Neural cell (in vitro differentiated cells): ENCODE measurements around the gene CEACAM19. TPM values are rescaled to one million over a fixed set of nuclear protein-coding genes. Genes with fewer than 3 reads are reported as not detected.

Source experiments
- H2AFZ ChIP-seq: fragments of 200-600, 300-800 bp; sonication (generic), shearing (Covaris generic); 2 replicates; pipeline ENCODE4 v1.6.0; 2014; ENCODE audit warnings: low read depth, mild to moderate bottlenecking, antibody characterized with exemption, low read length, moderate library complexity
- H3F3A ChIP-seq: fragments of 200-600 bp; shearing (Covaris generic); 2 replicates; pipeline ENCODE4 v1.6.1; 2016; ENCODE audit warnings: mild to moderate bottlenecking, moderate library complexity, mixed read lengths, antibody characterized with exemption, low read length; ENCODE audit not compliant: insufficient read depth, poor library complexity, severe bottlenecking
- H3K27ac ChIP-seq: fragments of 200-600, 300-800 bp; sonication (generic), shearing (Covaris generic); 2 replicates; pipeline ENCODE4 v1.5.1; 2014; ENCODE audit warnings: mild to moderate bottlenecking, low read length, moderate library complexity
- H3K27me3 ChIP-seq: fragments of 300-800, 200-600 bp; sonication (generic), shearing (Covaris generic); 2 replicates; pipeline ENCODE4 v1.6.0; 2014; ENCODE audit warnings: mild to moderate bottlenecking, low read depth, low read length, moderate library complexity; ENCODE audit not compliant: insufficient read depth
- H3K36me3 ChIP-seq: fragments of 300-800, 200-600 bp; sonication (generic), shearing (Covaris generic); 2 replicates; pipeline ENCODE4 v1.5.1; 2014; ENCODE audit warnings: mild to moderate bottlenecking, antibody characterized with exemption, low read length, moderate library complexity; ENCODE audit not compliant: insufficient read depth
- H3K4me2 ChIP-seq: fragments of 300-800, 200-600 bp; sonication (generic), shearing (Covaris generic); 2 replicates; pipeline ENCODE4 v1.6.0; 2014; ENCODE audit warnings: mild to moderate bottlenecking, low read length
- H3K4me3 ChIP-seq: fragments of 300-800, 200-600 bp; sonication (generic), shearing (Covaris generic); 2 replicates; pipeline ENCODE4 v1.5.1; 2014; ENCODE audit warnings: mild to moderate bottlenecking, low read length, moderate library complexity
- H3K79me2 ChIP-seq: fragments of 200-600 bp; shearing (Covaris generic); replicated peaks from 2 replicates; pipeline ENCODE4 v1.6.0; 2014; ENCODE audit warnings: mild to moderate bottlenecking, low read length, moderate library complexity; ENCODE audit not compliant: insufficient read depth
- H3K9ac ChIP-seq: fragments of 300-800, 200-600 bp; sonication (generic), shearing (Covaris generic); 2 replicates; pipeline ENCODE4 v1.6.1; 2016; ENCODE audit warnings: mild to moderate bottlenecking, low read length, mixed read lengths
- H3K9me2 ChIP-seq: fragments of 200-600 bp; shearing (Covaris generic); 2 replicates; pipeline ENCODE4 v1.6.1; 2016; ENCODE audit warnings: mild to moderate bottlenecking, low read length, mixed read lengths; ENCODE audit not compliant: insufficient read depth
- H3K9me3 ChIP-seq: fragments of 200-600, 300-800 bp; sonication (generic), shearing (Covaris generic); 2 replicates; pipeline ENCODE4 v1.6.1; 2016; ENCODE audit warnings: mild to moderate bottlenecking, mixed run types, low read length, moderate library complexity, mixed read lengths
- H4K20me1 ChIP-seq: fragments of 200-600 bp; shearing (Covaris generic); 2 replicates; pipeline ENCODE4 v1.6.1; 2016; ENCODE audit warnings: mild to moderate bottlenecking, mixed run types; ENCODE audit not compliant: insufficient read depth
- EP300 ChIP-seq: fragments of 450-650 bp; conservative IDR thresholded peaks from 2 replicates; pipeline ENCODE4 v1.6.1; 2014; ENCODE audit warnings: antibody characterized with exemption, mild to moderate bottlenecking, moderate library complexity; ENCODE audit not compliant: poor library complexity, severe bottlenecking
- EZH2 ChIP-seq: fragments of 200-600, 300-800 bp; shearing (Covaris generic), sonication (generic); IDR thresholded peaks from 2 replicates; pipeline ENCODE4 v1.6.1; 2014; ENCODE audit warnings: antibody characterized with exemption, low read length, borderline replicate concordance, mild to moderate bottlenecking; ENCODE audit not compliant: insufficient read depth, poor library complexity, severe bottlenecking
- MXI1 ChIP-seq: fragments of 450-650 bp; conservative IDR thresholded peaks from 2 replicates; pipeline ENCODE4 v1.6.1; 2014; ENCODE audit warnings: antibody characterized with exemption, mild to moderate bottlenecking; ENCODE audit not compliant: poor library complexity, severe bottlenecking
- POLR2AphosphoS5 ChIP-seq: IDR thresholded peaks from 2 replicates; pipeline ENCODE4 v1.6.1; 2012
- RAD21 ChIP-seq: fragments of 450-650 bp; conservative IDR thresholded peaks from 2 replicates; pipeline ENCODE4 v1.6.1; 2014; ENCODE audit warnings: antibody characterized with exemption, mild to moderate bottlenecking, moderate library complexity
- SMC3 ChIP-seq: fragments of 450-650 bp; conservative IDR thresholded peaks from 2 replicates; pipeline ENCODE4 v1.6.1; 2014; ENCODE audit warnings: antibody characterized with exemption, mild to moderate bottlenecking, moderate library complexity; ENCODE audit not compliant: poor library complexity
- TAF1 ChIP-seq: IDR thresholded peaks from 2 replicates; pipeline ENCODE4 v1.6.1; 2012; ENCODE audit warnings: low read depth
- polyA plus RNA-seq: library from polyadenylated mRNA; depleted of rRNA; stranded (reverse); fragments of >200 nt; gene quantifications from 2 replicates; pipeline ENCODE4 v1.2.3, GENCODE V29; 2014
- TF ChIP-seq, protein P1 (sequence below): IDR thresholded peaks from 2 replicates; pipeline ENCODE4 v1.6.1; 2012; ENCODE audit warnings: borderline replicate concordance
- TF ChIP-seq, protein P2 (sequence below): fragments of 450-650 bp; IDR thresholded peaks from 2 replicates; pipeline ENCODE4 v1.5.1; 2014; ENCODE audit warnings: antibody characterized with exemption, mild to moderate bottlenecking, moderate library complexity; ENCODE audit not compliant: poor library complexity, severe bottlenecking

CEACAM19 gene
- polyA plus RNA-seq, 1 donor from 2014 or later, result 1.9 TPM

DNA sequence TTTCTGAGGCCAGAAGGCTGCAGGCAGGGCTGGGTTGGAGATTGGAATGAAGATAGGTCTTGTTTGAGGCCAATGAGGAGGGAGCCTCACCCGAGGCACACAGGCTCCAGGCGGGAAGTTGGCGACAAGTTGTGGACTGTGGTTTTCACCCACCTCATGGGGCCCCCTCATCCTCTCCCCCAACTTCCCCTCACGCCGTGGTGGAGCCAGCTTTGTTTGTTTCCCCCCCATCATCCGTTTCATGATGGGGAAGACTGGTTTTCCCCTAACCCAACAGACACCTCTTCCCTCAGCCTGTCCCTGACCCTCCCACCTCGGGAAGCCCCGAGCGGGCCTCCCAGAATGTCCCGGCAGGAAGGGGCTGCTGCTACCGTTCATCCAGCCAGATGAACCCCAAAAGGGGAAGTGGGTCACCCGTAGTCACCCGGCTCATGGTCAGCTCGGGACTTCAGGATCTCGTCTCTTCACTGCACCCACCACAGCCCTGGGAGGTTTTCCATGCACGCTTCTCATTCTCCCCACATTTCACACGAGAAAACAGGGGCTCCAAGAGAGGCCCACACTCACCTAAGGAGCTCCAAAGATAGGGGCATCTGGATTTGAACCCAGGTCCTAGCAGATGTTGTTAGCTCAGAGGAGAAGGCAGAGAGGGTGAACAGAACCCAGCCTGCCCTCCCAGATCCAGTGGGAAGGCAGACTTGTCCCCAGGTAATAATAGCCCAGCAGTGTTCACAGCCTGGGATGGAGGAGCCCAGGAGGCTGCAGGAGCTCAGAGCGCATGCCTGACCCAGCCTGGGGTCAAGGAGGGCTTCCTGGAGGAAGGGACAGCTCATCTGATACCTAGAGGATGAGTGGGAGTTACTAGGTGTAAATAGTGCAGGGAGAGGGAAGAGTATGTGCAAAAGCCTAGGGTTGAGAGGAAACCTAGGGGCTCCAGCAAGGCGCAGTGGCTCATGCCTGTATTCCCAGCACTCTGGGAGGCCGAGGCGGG, 51.1 kb downstream of the CEACAM19 start:
- no peak overlapping the region for H3K27ac ChIP-seq
- no peaks in the 10 kb centered on the region for H3F3A ChIP-seq
- no peak overlapping the region for H3K4me3 ChIP-seq
- no peak overlapping the region for H3K9ac ChIP-seq
- H3K4me2 ChIP-seq, result no peak overlapping the region
- H3K79me2 ChIP-seq, result no peaks in the 10 kb centered on the region
- TF ChIP-seq RAD21 (no peak), MXI1 (no peak), POLR2AphosphoS5 (no peak), EP300 (no peak), TAF1 (no peak), SMC3 (no peak), EZH2 (no peak)
- TF ChIP-seq, protein P1, sequence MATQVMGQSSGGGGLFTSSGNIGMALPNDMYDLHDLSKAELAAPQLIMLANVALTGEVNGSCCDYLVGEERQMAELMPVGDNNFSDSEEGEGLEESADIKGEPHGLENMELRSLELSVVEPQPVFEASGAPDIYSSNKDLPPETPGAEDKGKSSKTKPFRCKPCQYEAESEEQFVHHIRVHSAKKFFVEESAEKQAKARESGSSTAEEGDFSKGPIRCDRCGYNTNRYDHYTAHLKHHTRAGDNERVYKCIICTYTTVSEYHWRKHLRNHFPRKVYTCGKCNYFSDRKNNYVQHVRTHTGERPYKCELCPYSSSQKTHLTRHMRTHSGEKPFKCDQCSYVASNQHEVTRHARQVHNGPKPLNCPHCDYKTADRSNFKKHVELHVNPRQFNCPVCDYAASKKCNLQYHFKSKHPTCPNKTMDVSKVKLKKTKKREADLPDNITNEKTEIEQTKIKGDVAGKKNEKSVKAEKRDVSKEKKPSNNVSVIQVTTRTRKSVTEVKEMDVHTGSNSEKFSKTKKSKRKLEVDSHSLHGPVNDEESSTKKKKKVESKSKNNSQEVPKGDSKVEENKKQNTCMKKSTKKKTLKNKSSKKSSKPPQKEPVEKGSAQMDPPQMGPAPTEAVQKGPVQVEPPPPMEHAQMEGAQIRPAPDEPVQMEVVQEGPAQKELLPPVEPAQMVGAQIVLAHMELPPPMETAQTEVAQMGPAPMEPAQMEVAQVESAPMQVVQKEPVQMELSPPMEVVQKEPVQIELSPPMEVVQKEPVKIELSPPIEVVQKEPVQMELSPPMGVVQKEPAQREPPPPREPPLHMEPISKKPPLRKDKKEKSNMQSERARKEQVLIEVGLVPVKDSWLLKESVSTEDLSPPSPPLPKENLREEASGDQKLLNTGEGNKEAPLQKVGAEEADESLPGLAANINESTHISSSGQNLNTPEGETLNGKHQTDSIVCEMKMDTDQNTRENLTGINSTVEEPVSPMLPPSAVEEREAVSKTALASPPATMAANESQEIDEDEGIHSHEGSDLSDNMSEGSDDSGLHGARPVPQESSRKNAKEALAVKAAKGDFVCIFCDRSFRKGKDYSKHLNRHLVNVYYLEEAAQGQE, result no peak
- TF ChIP-seq, protein P2, sequence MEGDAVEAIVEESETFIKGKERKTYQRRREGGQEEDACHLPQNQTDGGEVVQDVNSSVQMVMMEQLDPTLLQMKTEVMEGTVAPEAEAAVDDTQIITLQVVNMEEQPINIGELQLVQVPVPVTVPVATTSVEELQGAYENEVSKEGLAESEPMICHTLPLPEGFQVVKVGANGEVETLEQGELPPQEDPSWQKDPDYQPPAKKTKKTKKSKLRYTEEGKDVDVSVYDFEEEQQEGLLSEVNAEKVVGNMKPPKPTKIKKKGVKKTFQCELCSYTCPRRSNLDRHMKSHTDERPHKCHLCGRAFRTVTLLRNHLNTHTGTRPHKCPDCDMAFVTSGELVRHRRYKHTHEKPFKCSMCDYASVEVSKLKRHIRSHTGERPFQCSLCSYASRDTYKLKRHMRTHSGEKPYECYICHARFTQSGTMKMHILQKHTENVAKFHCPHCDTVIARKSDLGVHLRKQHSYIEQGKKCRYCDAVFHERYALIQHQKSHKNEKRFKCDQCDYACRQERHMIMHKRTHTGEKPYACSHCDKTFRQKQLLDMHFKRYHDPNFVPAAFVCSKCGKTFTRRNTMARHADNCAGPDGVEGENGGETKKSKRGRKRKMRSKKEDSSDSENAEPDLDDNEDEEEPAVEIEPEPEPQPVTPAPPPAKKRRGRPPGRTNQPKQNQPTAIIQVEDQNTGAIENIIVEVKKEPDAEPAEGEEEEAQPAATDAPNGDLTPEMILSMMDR, result no peak
- H3K27me3 ChIP-seq, result no peaks in the 10 kb centered on the region
- H4K20me1 ChIP-seq, result no peaks in the 10 kb centered on the region
- no peaks in the 10 kb centered on the region for H3K9me2 ChIP-seq
- no peak overlapping the region for H2AFZ ChIP-seq
- H3K9me3 ChIP-seq, result no peaks in the 10 kb centered on the region
- no peaks in the 10 kb centered on the region for H3K36me3 ChIP-seq

DNA sequence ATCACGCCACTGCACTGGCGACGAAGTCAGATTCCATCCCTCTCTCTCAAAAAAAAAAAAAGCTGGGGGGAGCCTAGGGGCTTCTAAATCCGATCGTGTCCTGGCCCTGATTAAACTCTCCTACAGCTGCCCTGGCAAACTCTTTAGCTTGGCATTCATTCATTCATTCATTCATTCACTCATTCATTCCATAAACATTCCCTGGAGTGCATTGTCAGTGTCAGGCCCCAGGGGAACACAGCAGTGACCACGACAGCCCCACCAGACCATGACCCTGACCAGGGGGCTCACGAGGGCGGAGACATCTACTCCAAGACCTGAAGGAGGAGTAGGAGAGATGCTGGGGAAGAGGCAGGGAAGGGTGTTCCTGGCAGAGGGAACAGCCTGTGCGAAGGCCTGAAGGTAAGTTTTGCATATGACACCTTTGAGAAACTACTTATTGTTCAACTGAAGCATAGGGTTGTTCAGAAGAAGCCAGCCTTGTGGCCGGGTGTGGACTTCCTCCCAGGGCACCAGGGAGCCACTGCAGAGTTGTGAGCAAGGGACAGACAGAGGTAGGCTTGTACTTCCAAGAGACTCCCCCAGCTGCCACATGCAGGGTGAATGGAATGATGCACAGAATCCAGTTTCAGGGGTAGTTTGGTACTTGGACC, 52.1 kb downstream of the CEACAM19 start:
- Histone ChIP-seq H3K4me2 (no peak overlapping the region), H3K9ac (no peak overlapping the region), H3F3A (no peaks in the 10 kb centered on the region), H2AFZ (no peak overlapping the region), H3K36me3 (no peaks in the 10 kb centered on the region), H3K27ac (no peak overlapping the region), H3K9me3 (no peaks in the 10 kb centered on the region), H3K9me2 (no peaks in the 10 kb centered on the region), H3K79me2 (no peaks in the 10 kb centered on the region), H3K27me3 (no peaks in the 10 kb centered on the region), H4K20me1 (no peaks in the 10 kb centered on the region), H3K4me3 (no peak overlapping the region)
- no peak for TF ChIP-seq POLR2AphosphoS5
- TF ChIP-seq EZH2, result no peak
- TF ChIP-seq EP300, result no peak
- no peak for TF ChIP-seq MXI1
- TF ChIP-seq, protein P2, result no peak
